ENCODE results near the gene HDAC8. TPM values are rescaled to one million over a fixed set of nuclear protein-coding genes. Genes with fewer than 3 reads are reported as not detected.
"Not testable (repeated sequence)": the region's sequence is repeated elsewhere in the genome, so short reads cannot be mapped to it uniquely, and the experiment has no call there.

Gene HDAC8
- total and polyA plus RNA-seq, 2 donors from 2014 or later, result 32.9 to 38.4 TPM

DNA sequence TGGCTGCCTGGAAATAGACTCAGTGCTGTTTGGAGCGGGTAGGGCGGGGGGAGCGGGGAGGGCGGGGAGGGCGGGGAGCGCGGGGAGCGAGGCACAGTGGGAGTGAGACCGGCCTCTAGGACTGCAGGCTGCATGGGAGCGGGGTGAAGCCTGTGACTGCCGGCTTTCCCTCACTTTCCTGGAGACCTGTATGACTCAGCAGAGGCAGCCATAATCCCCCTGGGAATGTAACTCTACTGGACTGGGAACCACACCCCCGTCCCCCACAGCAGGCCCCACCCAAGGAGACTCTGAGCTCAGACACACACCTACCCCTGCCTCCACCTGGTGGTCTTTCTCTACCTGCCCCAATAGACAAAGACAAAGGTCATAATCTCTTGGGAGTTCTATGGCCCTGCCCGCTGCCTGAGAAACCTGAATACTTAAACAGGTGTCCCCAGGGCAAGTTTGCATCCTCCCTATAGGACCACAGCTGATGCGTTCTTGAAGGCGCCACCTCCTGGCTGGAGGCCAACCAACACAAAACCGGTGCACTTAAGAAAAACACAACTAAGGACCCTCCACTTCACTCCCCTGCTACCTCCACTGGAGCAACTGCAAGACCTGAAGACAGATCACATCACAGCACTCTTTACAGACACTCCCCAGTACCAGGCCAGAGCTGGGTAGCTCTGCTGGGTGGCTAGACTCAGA is 18.0 kb downstream of the HDAC8 start:
- Histone ChIP-seq H3K27ac (ENCODE audit: low read depth in 2 of 2, low read length in 2 of 2) (no peak overlapping the region), H3K9ac (ENCODE audit: low read length in 3 of 3) (no peak overlapping the region), H3K27me3 (ENCODE audit: control insufficient read depth, insufficient read depth, low read length) (no peaks in the 10 kb centered on the region), H3K4me3 (ENCODE audit: low read length in 3 of 3) (no peak overlapping the region), H3K4me1 (ENCODE audit: control insufficient read depth in 2 of 3, insufficient read depth in 2 of 3, low read depth in 1 of 3, low read length in 3 of 3) (no peaks in the 10 kb centered on the region), H3K36me3 (ENCODE audit: control insufficient read depth in 2 of 3, insufficient read depth in 3 of 3, low read length in 3 of 3) (no peaks in the 10 kb centered on the region), H3K9me3 (ENCODE audit: control insufficient read depth in 2 of 3, insufficient read depth in 1 of 3, low read length in 3 of 3) (no peaks in the 10 kb centered on the region)
- FAIRE-seq (no peak), DNase-seq (no peak)
- intact Hi-C loops (cut with DNase I), result no loop called here
- no peak for TF ChIP-seq CTCF (IDR thresholded peaks at IDR 0.05; ENCODE audit: borderline replicate concordance, extremely low read depth, insufficient read depth)

DNA sequence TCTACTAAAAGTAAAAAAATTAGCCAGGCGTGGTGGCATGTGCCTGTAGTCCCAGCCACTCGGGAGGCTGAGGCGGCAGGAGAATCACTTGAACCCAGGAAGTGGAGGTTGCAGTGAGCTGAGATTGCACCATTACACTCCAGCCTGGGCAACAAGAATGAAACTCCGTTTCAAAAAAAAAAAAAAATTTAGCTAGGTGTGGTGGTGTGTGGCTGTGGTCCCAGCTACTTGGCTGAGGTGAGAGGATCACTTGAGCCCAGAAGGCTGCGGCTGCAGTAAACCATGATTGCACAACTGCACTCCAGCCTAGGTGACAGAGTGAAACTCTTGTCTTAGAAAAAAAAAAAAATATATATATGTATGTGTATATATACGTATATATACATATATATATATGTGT is 20.2 kb downstream of the HDAC8 start:
- intact Hi-C loops (cut with DNase I); H3K9me3 ChIP-seq (ENCODE audit: control insufficient read depth in 2 of 3, insufficient read depth in 1 of 3, low read length in 3 of 3); H3K27ac ChIP-seq (ENCODE audit: low read depth in 2 of 2, low read length in 2 of 2); H3K9ac ChIP-seq (ENCODE audit: low read length in 3 of 3); H3K27me3 ChIP-seq (ENCODE audit: control insufficient read depth, insufficient read depth, low read length); DNase-seq; H3K4me3 ChIP-seq (ENCODE audit: low read length in 3 of 3); FAIRE-seq; H3K4me1 ChIP-seq (ENCODE audit: control insufficient read depth in 2 of 3, insufficient read depth in 2 of 3, low read depth in 1 of 3, low read length in 3 of 3); H3K36me3 ChIP-seq (ENCODE audit: control insufficient read depth in 2 of 3, insufficient read depth in 3 of 3, low read length in 3 of 3): not testable (repeated sequence)

GRCh38 chrX:72545990-72546389 is 26.7 kb downstream of the HDAC8 start:
- FAIRE-seq, result no peak
- no peak for TF ChIP-seq CTCF (IDR thresholded peaks at IDR 0.05; ENCODE audit: borderline replicate concordance, extremely low read depth, insufficient read depth)

GRCh38 chrX:72540318-72540717 is 32.3 kb downstream of the HDAC8 start:
- Histone ChIP-seq H3K4me3 (ENCODE audit: low read length in 3 of 3) (no peak overlapping the region), H3K36me3 (ENCODE audit: control insufficient read depth in 2 of 3, insufficient read depth in 3 of 3, low read length in 3 of 3) (no peaks in the 10 kb centered on the region), H3K27me3 (ENCODE audit: control insufficient read depth, insufficient read depth, low read length) (no peaks in the 10 kb centered on the region), H3K27ac (ENCODE audit: low read depth in 2 of 2, low read length in 2 of 2) (no peak overlapping the region), H3K4me1 (ENCODE audit: control insufficient read depth in 2 of 3, insufficient read depth in 2 of 3, low read depth in 1 of 3, low read length in 3 of 3) (no peaks in the 10 kb centered on the region), H3K9me3 (ENCODE audit: control insufficient read depth in 2 of 3, insufficient read depth in 1 of 3, low read length in 3 of 3) (no peaks in the 10 kb centered on the region), H3K9ac (ENCODE audit: low read length in 3 of 3) (no peak overlapping the region)
- intact Hi-C loops (cut with DNase I), result no loop called here
- TF ChIP-seq CTCF (IDR thresholded peaks at IDR 0.05; ENCODE audit: borderline replicate concordance, extremely low read depth, insufficient read depth), result peak; percentile 21
- DNase-seq, result peak in 2 of 5 donors; percentile 13 to 34
- peak; percentile 98 for FAIRE-seq

More at GRCh38 chrX:72545990-72546389, 26.7 kb downstream of the HDAC8 start:
- no peak overlapping the region for H3K9ac ChIP-seq (ENCODE audit: low read length in 3 of 3)
- intact Hi-C loops (cut with DNase I), result no loop called here
- no peak overlapping the region for H3K27ac ChIP-seq (ENCODE audit: low read depth in 2 of 2, low read length in 2 of 2)
- H3K36me3 ChIP-seq (ENCODE audit: control insufficient read depth in 2 of 3, insufficient read depth in 3 of 3, low read length in 3 of 3), result no peaks in the 10 kb centered on the region
- H3K9me3 ChIP-seq (ENCODE audit: control insufficient read depth in 2 of 3, insufficient read depth in 1 of 3, low read length in 3 of 3), result no peaks in the 10 kb centered on the region
- no peak overlapping the region for H3K4me3 ChIP-seq (ENCODE audit: low read length in 3 of 3)
- no peaks in the 10 kb centered on the region for H3K4me1 ChIP-seq (ENCODE audit: control insufficient read depth in 2 of 3, insufficient read depth in 2 of 3, low read depth in 1 of 3, low read length in 3 of 3)
- DNase-seq, result peak in 2 of 5 donors; percentile 9 to 34
- no peaks in the 10 kb centered on the region for H3K27me3 ChIP-seq (ENCODE audit: control insufficient read depth, insufficient read depth, low read length)
